HL-60 (cell line): ENCODE measurements around the gene MTMR3.

Experiments used
- DNase-seq, 2 experiments: peaks; one replicate each; pipeline ENCODE4 v3.0.0-alpha.2; 2010 to 2020; ENCODE audit warnings: low read depth in 1 of 2, low spot score in 1 of 2
- H3K27ac ChIP-seq: fragments of 250-450 bp; sonication (Bioruptor Pico); replicated peaks from 2 replicates; pipeline ENCODE4 v1.5.1; 2020; ENCODE audit warnings: mild to moderate bottlenecking, moderate library complexity
- H3K27me3 ChIP-seq: fragments of 250-450 bp; sonication (Bioruptor Pico); 2 replicates; pipeline ENCODE4 v1.5.1; 2021; ENCODE audit warnings: mild to moderate bottlenecking, moderate library complexity; ENCODE audit not compliant: insufficient read depth, poor library complexity, severe bottlenecking
- H3K4me3 ChIP-seq: replicated peaks from 2 replicates; pipeline ENCODE4 v1.5.1; 2011; ENCODE audit warnings: mild to moderate bottlenecking, control low read depth, low read length; ENCODE audit not compliant: insufficient read depth
- GABPA ChIP-seq: IDR thresholded peaks from 2 replicates; pipeline ENCODE4 v1.6.1; 2012; ENCODE audit warnings: low read depth
- POLR2AphosphoS5 ChIP-seq: IDR thresholded peaks from 2 replicates; pipeline ENCODE4 v1.6.1; 2012; ENCODE audit warnings: low read depth
- SPI1 ChIP-seq: IDR thresholded peaks from 2 replicates; pipeline ENCODE4 v1.6.1; 2012; ENCODE audit warnings: low read depth, mild to moderate bottlenecking, borderline replicate concordance
- TF ChIP-seq, protein P1 (sequence below): IDR thresholded peaks from 2 replicates; pipeline ENCODE4 v1.6.1; 2012; ENCODE audit warnings: low read depth; ENCODE audit not compliant: insufficient replicate concordance
- TF ChIP-seq, protein P2 (sequence below): IDR thresholded peaks from one replicate; pipeline ENCODE4 v1.5.1; 2011; ENCODE audit warnings: low read length, control low read depth, inconsistent platforms; ENCODE audit not compliant: insufficient read depth

Gene MTMR3

DNA sequence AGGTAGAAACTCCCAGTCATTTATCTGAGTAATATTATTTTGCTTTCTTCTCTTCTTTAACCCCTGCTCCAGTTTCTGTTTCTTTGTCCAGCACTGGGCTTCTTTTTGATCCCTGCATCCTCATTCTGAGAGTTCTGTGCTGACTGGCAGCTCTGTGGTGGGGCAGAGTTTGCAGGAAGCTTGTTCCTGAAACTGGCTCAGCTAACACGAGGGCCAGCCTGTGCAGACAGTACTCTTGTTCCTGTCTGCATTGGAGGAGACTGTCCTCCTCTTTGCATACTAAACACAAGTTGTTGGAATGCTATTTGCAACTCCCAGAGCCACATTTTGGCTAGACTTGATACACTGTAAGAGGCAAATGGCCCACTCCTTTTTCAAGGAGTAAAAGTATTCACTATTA is 104.2 kb downstream of the MTMR3 start:
- TF ChIP-seq POLR2AphosphoS5 (no peak), SPI1 (no peak; the same call in 1 of the 2 replicates), GABPA (no peak)
- TF ChIP-seq, protein P1, sequence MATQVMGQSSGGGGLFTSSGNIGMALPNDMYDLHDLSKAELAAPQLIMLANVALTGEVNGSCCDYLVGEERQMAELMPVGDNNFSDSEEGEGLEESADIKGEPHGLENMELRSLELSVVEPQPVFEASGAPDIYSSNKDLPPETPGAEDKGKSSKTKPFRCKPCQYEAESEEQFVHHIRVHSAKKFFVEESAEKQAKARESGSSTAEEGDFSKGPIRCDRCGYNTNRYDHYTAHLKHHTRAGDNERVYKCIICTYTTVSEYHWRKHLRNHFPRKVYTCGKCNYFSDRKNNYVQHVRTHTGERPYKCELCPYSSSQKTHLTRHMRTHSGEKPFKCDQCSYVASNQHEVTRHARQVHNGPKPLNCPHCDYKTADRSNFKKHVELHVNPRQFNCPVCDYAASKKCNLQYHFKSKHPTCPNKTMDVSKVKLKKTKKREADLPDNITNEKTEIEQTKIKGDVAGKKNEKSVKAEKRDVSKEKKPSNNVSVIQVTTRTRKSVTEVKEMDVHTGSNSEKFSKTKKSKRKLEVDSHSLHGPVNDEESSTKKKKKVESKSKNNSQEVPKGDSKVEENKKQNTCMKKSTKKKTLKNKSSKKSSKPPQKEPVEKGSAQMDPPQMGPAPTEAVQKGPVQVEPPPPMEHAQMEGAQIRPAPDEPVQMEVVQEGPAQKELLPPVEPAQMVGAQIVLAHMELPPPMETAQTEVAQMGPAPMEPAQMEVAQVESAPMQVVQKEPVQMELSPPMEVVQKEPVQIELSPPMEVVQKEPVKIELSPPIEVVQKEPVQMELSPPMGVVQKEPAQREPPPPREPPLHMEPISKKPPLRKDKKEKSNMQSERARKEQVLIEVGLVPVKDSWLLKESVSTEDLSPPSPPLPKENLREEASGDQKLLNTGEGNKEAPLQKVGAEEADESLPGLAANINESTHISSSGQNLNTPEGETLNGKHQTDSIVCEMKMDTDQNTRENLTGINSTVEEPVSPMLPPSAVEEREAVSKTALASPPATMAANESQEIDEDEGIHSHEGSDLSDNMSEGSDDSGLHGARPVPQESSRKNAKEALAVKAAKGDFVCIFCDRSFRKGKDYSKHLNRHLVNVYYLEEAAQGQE: no peak
- TF ChIP-seq, protein P2, sequence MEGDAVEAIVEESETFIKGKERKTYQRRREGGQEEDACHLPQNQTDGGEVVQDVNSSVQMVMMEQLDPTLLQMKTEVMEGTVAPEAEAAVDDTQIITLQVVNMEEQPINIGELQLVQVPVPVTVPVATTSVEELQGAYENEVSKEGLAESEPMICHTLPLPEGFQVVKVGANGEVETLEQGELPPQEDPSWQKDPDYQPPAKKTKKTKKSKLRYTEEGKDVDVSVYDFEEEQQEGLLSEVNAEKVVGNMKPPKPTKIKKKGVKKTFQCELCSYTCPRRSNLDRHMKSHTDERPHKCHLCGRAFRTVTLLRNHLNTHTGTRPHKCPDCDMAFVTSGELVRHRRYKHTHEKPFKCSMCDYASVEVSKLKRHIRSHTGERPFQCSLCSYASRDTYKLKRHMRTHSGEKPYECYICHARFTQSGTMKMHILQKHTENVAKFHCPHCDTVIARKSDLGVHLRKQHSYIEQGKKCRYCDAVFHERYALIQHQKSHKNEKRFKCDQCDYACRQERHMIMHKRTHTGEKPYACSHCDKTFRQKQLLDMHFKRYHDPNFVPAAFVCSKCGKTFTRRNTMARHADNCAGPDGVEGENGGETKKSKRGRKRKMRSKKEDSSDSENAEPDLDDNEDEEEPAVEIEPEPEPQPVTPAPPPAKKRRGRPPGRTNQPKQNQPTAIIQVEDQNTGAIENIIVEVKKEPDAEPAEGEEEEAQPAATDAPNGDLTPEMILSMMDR: no peak
- no peak overlapping the region for H3K4me3 ChIP-seq
- H3K27ac ChIP-seq: no peak overlapping the region
- DNase-seq: peak in 1 of 2 experiments; percentile 62
- no peaks in the 10 kb centered on the region for H3K27me3 ChIP-seq

GRCh38 chr22:29988719-29989118 is 105.7 kb downstream of the MTMR3 start:
- no peak for DNase-seq
- no peaks in the 10 kb centered on the region for H3K27me3 ChIP-seq
- TF ChIP-seq SPI1 (no peak), GABPA (no peak), POLR2AphosphoS5 (no peak)
- TF ChIP-seq, protein P2: no peak
- TF ChIP-seq, protein P1: no peak
- no peak overlapping the region for H3K4me3 ChIP-seq
- H3K27ac ChIP-seq: no peak overlapping the region

DNA sequence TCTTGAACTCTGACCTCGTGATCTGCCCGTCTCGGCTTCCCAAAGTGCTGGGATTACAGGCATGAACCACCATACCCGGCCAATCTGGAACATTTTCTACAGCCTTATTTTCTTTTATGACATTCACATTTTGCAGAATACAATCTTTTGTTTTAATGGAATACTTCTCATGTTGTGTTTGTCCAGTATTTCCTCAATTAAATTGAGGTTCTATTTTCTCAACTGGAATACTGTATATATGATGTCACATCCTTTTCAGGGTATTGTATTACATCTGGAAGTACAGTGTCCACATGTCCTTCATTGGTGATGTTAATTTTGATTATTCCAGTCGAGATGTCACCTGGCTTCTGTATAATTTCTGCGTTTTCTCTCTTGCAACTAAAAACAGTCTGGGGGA is 106.5 kb downstream of the MTMR3 start:
- H3K27ac ChIP-seq: no peak overlapping the region
- DNase-seq: no peak
- H3K4me3 ChIP-seq: no peak overlapping the region
- no peak for TF ChIP-seq GABPA
- TF ChIP-seq, protein P1: no peak
- TF ChIP-seq SPI1: no peak
- TF ChIP-seq, protein P2: no peak
- no peaks in the 10 kb centered on the region for H3K27me3 ChIP-seq
